ENCODE data around the gene DDO. TPM values are rescaled to one million over a fixed set of nuclear protein-coding genes. Genes with fewer than 3 reads are reported as not detected.

DDO gene
- total and polyA plus RNA-seq, 9 of the 15 experiments (the other 6 are each of a cell fraction or from before 2014, with no cell fraction given) = not detected

DNA sequence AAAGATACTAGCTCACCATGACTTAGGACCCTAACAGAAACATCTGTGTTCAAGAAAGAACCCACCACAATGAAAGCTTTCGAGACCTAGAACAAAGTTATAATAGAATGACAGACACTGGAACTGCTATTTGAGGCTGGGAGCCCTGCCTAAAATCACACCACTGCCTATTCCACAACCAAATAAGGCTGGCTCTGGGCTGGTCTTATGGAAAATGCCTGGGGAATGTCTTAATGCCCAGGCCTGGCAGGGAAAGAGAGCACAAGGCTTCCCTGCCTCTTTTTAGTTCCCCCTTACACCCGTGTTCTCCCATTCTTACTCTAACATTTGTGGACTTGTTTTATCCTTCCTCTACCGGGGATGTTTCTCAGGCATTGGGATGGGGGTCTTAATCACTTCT, 51.6 kb downstream of the DDO start:
- BruUV-seq (replicated peaks) = no TSS peak
- DNase-seq (ENCODE audit: extremely low read depth in 1 of 4, low spot score in 3 of 4) (no peak), FAIRE-seq (no peak), ATAC-seq (no peak)
- in situ Hi-C loops (cut with MboI) (no loop called here), intact Hi-C loops (cut with micrococcal nuclease) (no loop called here)
- Histone ChIP-seq H3K4me1 (replicated peaks in 1 of 2; ENCODE audit: control insufficient read depth in 2 of 2, insufficient read depth in 2 of 2, low read length in 2 of 2) (no peaks in the 10 kb centered on the region), H3K9ac (ENCODE audit: insufficient read depth in 1 of 2, low read depth in 2 of 2, low read length in 2 of 2) (no peak overlapping the region), H3K27me3 (ENCODE audit: control insufficient read depth in 2 of 2, insufficient read depth in 2 of 2, low read length in 2 of 2) (peaks cover 0 to 12% of the 10 kb centered on the region in 2 experiments; a peak in 2 of 5 replicates), H3K79me2 (ENCODE audit: control insufficient read depth, insufficient read depth, low read length) (no peaks in the 10 kb centered on the region), H3K27ac (ENCODE audit: extremely low read depth, low read depth, low read length) (no peak overlapping the region), H3K4me2 (ENCODE audit: insufficient read depth, low read length) (no peak overlapping the region), H2AFZ (ENCODE audit: low read depth, low read length) (no peak overlapping the region), H3K36me3 (ENCODE audit: control insufficient read depth, insufficient read depth, low read length) (no peaks in the 10 kb centered on the region), H4K20me1 (replicated peaks; ENCODE audit: control insufficient read depth, insufficient read depth, low read length) (no peaks in the 10 kb centered on the region; the same call in 1 of the 2 replicates), H3K4me3 (no peak overlapping the region), H3K9me1 (ENCODE audit: control insufficient read depth, insufficient read depth, low read length) (no peaks in the 10 kb centered on the region), H3K9me3 (replicated peaks; ENCODE audit: control insufficient read depth, insufficient read depth, low read depth, low read length) (no peaks in the 10 kb centered on the region)
- ChIA-PET POLR2A (no interaction called here), CTCF (ENCODE audit: low intra/inter-chr PET ratio) (no interaction called here)
- TF ChIP-seq NFIC (IDR thresholded peaks at IDR 0.05) = no peak
- no peak for TF ChIP-seq SRSF1 (IDR thresholded peaks at IDR 0.05; ENCODE audit: low read depth, low read length)
- TF ChIP-seq, protein P1, sequence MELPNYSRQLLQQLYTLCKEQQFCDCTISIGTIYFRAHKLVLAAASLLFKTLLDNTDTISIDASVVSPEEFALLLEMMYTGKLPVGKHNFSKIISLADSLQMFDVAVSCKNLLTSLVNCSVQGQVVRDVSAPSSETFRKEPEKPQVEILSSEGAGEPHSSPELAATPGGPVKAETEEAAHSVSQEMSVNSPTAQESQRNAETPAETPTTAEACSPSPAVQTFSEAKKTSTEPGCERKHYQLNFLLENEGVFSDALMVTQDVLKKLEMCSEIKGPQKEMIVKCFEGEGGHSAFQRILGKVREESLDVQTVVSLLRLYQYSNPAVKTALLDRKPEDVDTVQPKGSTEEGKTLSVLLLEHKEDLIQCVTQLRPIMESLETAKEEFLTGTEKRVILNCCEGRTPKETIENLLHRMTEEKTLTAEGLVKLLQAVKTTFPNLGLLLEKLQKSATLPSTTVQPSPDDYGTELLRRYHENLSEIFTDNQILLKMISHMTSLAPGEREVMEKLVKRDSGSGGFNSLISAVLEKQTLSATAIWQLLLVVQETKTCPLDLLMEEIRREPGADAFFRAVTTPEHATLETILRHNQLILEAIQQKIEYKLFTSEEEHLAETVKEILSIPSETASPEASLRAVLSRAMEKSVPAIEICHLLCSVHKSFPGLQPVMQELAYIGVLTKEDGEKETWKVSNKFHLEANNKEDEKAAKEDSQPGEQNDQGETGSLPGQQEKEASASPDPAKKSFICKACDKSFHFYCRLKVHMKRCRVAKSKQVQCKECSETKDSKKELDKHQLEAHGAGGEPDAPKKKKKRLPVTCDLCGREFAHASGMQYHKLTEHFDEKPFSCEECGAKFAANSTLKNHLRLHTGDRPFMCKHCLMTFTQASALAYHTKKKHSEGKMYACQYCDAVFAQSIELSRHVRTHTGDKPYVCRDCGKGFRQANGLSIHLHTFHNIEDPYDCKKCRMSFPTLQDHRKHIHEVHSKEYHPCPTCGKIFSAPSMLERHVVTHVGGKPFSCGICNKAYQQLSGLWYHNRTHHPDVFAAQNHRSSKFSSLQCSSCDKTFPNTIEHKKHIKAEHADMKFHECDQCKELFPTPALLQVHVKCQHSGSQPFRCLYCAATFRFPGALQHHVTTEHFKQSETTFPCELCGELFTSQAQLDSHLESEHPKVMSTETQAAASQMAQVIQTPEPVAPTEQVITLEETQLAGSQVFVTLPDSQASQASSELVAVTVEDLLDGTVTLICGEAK (IDR thresholded peaks at IDR 0.05) = no peak
- TF ChIP-seq, protein P1 (CRISPR knock-in tag; IDR thresholded peaks at IDR 0.05) = no peak
- TF ChIP-seq ZNF124 (CRISPR knock-in tag; IDR thresholded peaks at IDR 0.05) = no peak
- TF ChIP-seq ZNF143 (CRISPR knock-in tag; IDR thresholded peaks at IDR 0.05) = no peak
- TF ChIP-seq ZNF184 (CRISPR knock-in tag; IDR thresholded peaks at IDR 0.05) = no peak
- no peak for TF ChIP-seq RBFOX2 (IDR thresholded peaks at IDR 0.05; ENCODE audit: low read depth, low read length)
- WGBS (ENCODE audit: insufficient coverage, low coverage, missing lambda C conversion rate) = 0% methylated on average over 3 of the region's 3 CpGs
